ENCODE measurements around the gene MYO10.
"Not testable (repeated sequence)": the region's sequence is repeated elsewhere in the genome, so short reads cannot be mapped to it uniquely, and the experiment has no call there.

The MYO10 gene

DNA sequence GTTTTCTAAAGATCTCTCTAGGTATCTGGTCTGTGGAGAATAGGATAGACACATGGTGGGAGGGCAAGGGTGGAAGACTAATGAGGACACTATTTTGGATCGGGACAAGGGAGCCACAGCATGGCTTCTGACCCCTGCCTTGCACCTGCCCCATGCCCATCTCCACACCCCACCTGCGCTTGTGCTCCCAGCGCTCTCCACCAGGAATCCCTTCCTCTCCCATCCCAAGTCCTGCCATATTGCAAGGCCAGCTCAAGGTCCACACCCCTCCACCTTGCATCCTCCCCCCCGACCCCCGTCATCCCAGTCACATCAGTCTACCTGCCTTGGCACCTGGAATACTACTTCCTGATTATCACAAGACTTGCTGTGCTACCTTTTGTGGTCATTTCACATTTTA is 275.1 kb downstream of the MYO10 start:
- DNase-seq (ENCODE audit: extremely low spot score, insufficient read length, low read depth) (no peak), FAIRE-seq (no peak)

DNA sequence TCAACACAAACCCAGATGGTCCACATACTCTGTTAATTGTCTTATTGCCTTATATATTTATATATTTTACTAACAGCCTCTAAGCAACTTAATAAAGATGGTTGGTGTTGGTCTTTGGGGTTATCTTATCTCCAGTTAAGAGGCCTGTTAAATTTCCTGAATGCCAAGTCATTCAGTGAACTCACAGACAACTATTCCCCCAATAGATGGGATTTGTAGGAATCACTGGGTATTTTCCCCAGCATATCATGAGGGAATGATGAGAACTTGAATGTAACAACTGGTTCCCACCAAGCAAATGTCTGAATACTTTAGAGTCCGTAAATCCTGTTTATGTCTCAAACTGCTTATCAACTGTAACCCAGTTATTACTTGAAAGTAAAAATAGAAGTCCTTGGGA is 276.6 kb downstream of the MYO10 start:
- FAIRE-seq (no peak), DNase-seq (ENCODE audit: extremely low spot score, insufficient read length, low read depth) (no peak)

GRCh38 chr5:16656561-16657191 is 279.4 kb downstream of the MYO10 start:
- no peak for DNase-seq (ENCODE audit: extremely low spot score, insufficient read length, low read depth)
- no peak for FAIRE-seq

GRCh38 chr5:16654647-16655334 is 281.3 kb downstream of the MYO10 start:
- no peak for DNase-seq (ENCODE audit: extremely low spot score, insufficient read length, low read depth)
- no peak for FAIRE-seq

DNA sequence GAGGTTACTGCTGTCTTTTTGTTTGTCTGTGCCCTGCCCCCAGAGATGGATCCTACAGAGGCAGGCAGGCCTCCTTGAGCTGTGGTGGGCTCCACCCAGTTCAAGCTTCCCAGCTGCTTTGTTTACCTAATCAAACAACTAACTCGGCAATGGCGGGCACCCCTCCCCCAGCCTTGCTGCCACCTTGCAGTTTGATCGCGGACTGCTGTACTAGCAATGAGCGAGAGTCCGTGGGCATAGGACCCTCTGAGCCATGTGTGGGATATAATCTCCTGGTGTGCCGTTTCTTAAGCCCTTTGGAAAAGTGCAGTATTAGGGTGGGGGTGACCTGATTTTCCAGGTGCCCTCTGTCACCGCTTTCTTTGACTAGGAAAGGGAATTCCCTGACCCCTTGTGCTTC is 287.3 kb downstream of the MYO10 start:
- not testable (repeated sequence) for DNase-seq (ENCODE audit: extremely low spot score, insufficient read length, low read depth); FAIRE-seq

GRCh38 chr5:16644301-16644889 is 291.7 kb downstream of the MYO10 start:
- FAIRE-seq, result no peak
- no peak for DNase-seq (ENCODE audit: extremely low spot score, insufficient read length, low read depth)

GRCh38 chr5:16642867-16643266 is 293.2 kb downstream of the MYO10 start:
- FAIRE-seq (no peak), DNase-seq (ENCODE audit: extremely low spot score, insufficient read length, low read depth) (no peak)

- no peak for DNase-seq (ENCODE audit: extremely low spot score, insufficient read length, low read depth)
- FAIRE-seq, result no peak
Measured at GRCh38 chr5:16639206-16639605, 296.9 kb downstream of the MYO10 start.

DNA sequence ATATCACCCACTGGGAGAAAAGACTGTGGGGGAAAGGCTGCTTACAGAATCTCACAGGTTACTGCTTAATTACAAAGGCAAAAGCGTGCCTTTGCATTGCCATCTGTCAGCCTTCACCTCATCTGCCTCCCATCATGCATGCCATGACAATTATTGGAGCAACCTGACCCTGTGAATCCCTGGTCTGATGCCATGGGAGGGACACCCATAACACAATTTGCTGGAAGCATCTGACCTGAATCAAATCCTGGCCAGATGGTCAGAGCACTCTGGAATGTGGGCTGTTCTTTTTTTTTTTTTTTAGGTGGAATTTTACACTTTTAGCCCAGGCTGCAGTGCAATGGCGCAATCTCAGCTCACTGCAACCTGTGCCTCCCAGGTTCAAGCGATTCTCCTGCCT is 307.7 kb downstream of the MYO10 start:
- DNase-seq (ENCODE audit: extremely low spot score, insufficient read length, low read depth), result no peak
- FAIRE-seq, result no peak

DNA sequence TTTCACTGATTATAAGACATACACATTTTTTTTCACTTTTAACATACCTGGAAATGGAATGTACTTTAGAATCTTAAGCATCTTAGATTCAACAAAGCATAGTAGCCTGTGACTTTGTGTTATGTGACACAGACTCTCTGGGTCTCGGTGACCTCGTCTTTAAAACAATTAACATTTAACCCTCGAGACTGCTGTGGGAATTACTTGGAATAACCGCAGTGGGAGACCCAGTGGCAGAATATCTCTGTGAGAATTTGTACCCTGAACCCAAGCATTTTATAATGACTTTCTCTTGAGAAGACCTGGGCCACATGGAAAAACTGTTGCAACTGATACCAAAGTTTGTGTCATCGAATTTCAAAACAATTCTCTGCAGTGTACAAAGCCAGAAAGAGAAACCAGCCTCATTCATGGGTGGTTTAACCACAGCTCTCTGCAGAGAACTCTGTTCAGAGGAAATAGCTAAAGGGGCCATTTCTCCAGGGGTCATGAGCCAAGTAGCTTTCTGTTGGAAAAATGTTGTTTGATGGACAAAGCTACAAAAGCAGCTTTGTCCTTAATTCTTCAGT is 309.3 kb downstream of the MYO10 start:
- no peak for DNase-seq (ENCODE audit: extremely low spot score, insufficient read length, low read depth)
- FAIRE-seq, result no peak

- DNase-seq (ENCODE audit: extremely low spot score, insufficient read length, low read depth), result no peak
Measured at GRCh38 chr5:16625096-16625495, 311.0 kb downstream of the MYO10 start.

GRCh38 chr5:16619136-16619535 is 317.0 kb downstream of the MYO10 start:
- FAIRE-seq, result no peak
- no peak for DNase-seq (ENCODE audit: extremely low spot score, insufficient read length, low read depth)

More at GRCh38 chr5:16625096-16625495, 311.0 kb downstream of the MYO10 start:
- no peak for FAIRE-seq

- FAIRE-seq (no peak), DNase-seq (ENCODE audit: extremely low spot score, insufficient read length, low read depth) (no peak)
Measured at GRCh38 chr5:16618138-16618897, 317.8 kb downstream of the MYO10 start.

GRCh38 chr5:16617274-16617968 is 318.7 kb downstream of the MYO10 start:
- DNase-seq (ENCODE audit: extremely low spot score, insufficient read length, low read depth) (no peak), FAIRE-seq (no peak)

- no peak for FAIRE-seq
- no peak for DNase-seq (ENCODE audit: extremely low spot score, insufficient read length, low read depth)
Measured at GRCh38 chr5:16616536-16617273, 319.4 kb downstream of the MYO10 start, which contains the start of gene RETREG1. Gene RETREG1 (minus strand): TSS chr5:16616997. CDS start chr5:16616971, 26 bp downstream.

DNA sequence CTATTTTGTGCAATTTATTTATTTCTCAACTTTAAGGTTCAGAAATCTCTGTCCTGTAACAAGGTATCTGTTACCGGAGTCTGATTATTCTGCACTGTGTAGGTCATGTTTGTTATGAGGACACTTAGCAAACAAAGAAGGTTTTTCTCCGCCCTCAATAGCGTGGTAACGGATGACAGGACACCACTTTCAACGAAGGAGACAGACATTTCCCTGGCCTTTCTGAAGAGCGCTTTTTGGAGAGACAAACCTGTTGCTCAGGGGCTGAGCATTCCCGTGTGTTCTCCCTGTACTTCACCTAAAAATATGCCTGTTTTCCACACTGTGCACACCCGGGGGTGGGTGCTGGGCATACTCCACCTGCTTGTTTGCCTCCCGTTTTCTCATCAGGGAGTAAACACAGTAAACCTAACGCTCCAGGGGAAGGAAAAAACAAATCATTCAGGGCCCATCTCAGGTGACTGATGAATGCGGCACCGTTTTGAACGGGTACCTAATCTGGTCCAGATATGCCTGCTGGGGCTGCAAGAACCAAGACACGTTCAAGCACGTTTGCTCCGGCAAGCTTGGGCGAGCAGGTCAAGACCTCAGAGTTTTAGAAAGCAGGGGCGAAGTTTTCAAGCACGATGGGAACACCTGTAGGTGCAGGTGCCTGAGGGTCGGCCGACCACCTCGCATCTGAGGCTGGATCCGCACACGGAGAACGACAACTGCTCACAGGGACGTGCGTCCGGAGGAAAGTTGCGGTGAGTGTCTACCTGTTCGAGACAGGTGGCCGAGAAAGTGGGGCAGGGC is 320.1 kb downstream of the MYO10 start:
- no peak for FAIRE-seq
- no peak for DNase-seq (ENCODE audit: extremely low spot score, insufficient read length, low read depth)

GRCh38 chr5:16612007-16612406 is 324.1 kb downstream of the MYO10 start:
- FAIRE-seq (no peak), DNase-seq (ENCODE audit: extremely low spot score, insufficient read length, low read depth) (no peak)

Data from GM18507 (cell line).